AG04449 (cell line): Measurements from ENCODE around the gene MICAL3.
A peak's percentile ranks its signal among the peaks of the same experiment; 100 is the strongest.

Experiments
- CTCF ChIA-PET: fragments of 350-600 bp; formaldehyde crosslinking; extraction: SDS; loops from one replicate; lab custom pipeline; 2021; ENCODE audit warnings: antibody characterized with exemption; lab: Yijun Ruan, JAX
- POLR2A ChIA-PET: fragments of 400-600, 350-600 bp; formaldehyde crosslinking; extraction: SDS; loops from one replicate; lab custom pipeline; 2020; ENCODE audit warnings: antibody characterized with exemption, inconsistent platforms; lab: Yijun Ruan, JAX
- DNase-seq: peaks from one replicate; pipeline ENCODE4 v3.0.0-alpha.2; 2010; ENCODE audit warnings: low read depth, low spot score
- H3K4me3 ChIP-seq: 2 replicates; pipeline ENCODE4 v1.5.1; 2011; ENCODE audit warnings: low read depth, mild to moderate bottlenecking, control low read depth, low read length
- CTCF ChIP-seq: IDR thresholded peaks from one replicate; pipeline ENCODE4 v1.5.1; 2011; ENCODE audit warnings: mild to moderate bottlenecking, moderate library complexity, low read length, control low read depth, inconsistent platforms; ENCODE audit not compliant: insufficient read depth; ENCODE audit errors: missing control alignments

MICAL3 gene

DNA sequence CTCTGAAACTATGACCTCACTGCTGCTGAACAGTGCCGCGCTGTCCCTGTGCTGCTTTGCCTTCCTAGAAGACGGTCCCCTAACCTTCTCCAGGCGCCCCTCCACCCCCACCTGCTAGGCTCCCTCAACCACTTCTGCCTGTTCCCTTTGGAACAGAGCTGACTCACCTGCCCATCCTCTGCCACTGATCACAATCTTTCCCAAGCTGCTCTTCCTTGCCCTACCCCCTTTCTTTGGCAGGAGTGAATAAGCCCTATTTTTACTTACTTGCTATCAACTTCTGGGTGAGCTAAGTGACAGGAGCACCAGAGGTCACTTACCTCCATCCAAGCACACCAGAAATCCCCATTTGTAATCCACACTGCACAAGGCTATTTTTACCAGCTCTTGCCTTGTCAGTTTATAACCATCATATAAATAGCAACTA, 134.1 kb downstream of the MICAL3 start:
- no peak for DNase-seq
- H3K4me3 ChIP-seq, result no peak overlapping the region
- ChIA-PET POLR2A (no interaction called here), CTCF (interaction anchor here (0.8 to 7.2 kb wide), 8 partner anchors 10 to 332 kb away, joined by 3 to 59 read pairs (median 4); partner anchors contain the start of gene PEX26)
- TF ChIP-seq CTCF, result no peak

DNA sequence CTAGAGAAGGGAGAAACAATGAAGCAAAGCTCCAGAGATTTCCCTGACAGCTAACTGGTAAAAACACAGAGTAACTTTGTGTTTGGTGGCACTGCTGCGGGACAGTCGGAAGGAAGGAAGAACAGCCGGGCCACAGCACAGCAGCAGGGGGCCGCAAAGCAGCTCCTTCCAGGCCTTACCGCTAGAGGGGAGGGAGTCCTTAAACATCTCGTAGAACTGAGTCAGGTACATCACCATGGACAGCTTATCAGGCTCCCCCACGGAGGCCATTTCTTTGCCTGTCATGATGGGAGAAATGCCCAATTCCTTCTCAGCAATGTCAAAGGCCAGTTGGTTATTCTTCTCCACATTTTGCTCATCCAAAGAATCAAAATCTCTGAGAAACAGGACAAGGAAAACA, 135.5 kb downstream of the MICAL3 start:
- TF ChIP-seq CTCF, result peak; percentile 51
- ChIA-PET CTCF (interaction anchor here (0.8 to 7.2 kb wide), 11 partner anchors 9 to 190 kb away, joined by 3 to 59 read pairs (median 3); partner anchors contain the start of gene PEX26), POLR2A (no interaction called here)
- no peak for DNase-seq
- no peak overlapping the region for H3K4me3 ChIP-seq

- TF ChIP-seq CTCF, result no peak
- ChIA-PET CTCF (interaction anchor here (0.8 to 7.2 kb wide), 8 partner anchors 8 to 191 kb away, joined by 3 to 59 read pairs (median 3); partner anchors contain the start of gene PEX26), POLR2A (no interaction called here)
- H3K4me3 ChIP-seq, result no peak overlapping the region
- no peak for DNase-seq
These were observed 135.9 kb downstream of the MICAL3 start for GRCh38 chr22:17888439-17888838.

DNA sequence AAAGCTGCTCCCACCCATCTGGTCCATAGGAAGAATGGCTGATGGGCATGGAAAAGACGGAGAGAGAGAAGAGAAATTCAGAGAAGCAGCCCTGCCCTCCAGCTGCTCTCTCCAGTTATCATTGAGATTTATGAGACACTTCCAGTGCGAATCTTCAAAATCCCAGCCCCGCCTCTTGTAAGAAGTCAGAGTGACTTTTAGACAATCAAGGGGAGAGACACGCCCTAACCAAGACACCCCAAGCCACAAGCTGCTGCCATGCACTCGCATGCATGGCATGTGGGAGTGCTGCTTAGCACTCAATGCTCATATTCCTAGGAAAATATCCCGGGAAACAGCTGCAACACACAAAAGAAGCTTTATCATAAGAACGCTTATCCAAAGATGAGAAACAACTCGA, 139.5 kb downstream of the MICAL3 start:
- no peak for DNase-seq
- TF ChIP-seq CTCF, result no peak
- CTCF ChIA-PET, result interaction anchor here (1.1 to 1.8 kb wide), 4 partner anchors 12 to 192 kb away, joined by 3 to 8 read pairs (median 4); no protein-coding TSS in a partner anchor
- no peak overlapping the region for H3K4me3 ChIP-seq
- POLR2A ChIA-PET, result no interaction called here

DNA sequence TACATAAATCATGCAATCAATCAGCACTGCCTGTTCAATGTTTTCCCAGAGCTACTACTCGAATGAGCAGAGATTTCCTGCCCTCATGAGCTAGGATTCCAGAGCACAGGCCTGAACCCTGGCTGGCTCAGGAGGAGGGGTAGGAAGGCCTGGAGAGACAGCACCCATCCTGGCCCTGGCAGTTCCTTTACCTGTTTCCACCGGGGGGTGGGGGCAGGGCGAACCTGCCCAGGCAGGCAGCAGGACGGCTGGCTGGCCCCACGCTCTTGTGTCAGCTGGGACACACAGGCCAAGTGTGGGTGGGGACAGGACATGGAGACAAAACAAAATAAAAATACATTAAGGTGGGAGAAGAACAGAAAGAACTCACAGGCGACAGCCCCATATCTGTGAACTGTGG, 140.3 kb downstream of the MICAL3 start:
- TF ChIP-seq CTCF, result no peak
- CTCF ChIA-PET, result interaction anchor here (1.1 to 1.8 kb wide), 5 partner anchors 8 to 192 kb away, joined by 3 to 8 read pairs (median 4); no protein-coding TSS in a partner anchor
- POLR2A ChIA-PET, result no interaction called here
- DNase-seq, result no peak
- no peak overlapping the region for H3K4me3 ChIP-seq

- no peak for TF ChIP-seq CTCF
- DNase-seq, result no peak
- POLR2A ChIA-PET, result no interaction called here
- no peak overlapping the region for H3K4me3 ChIP-seq
- CTCF ChIA-PET, result interaction anchor here (1.1 to 1.8 kb wide), 3 partner anchors 9 to 193 kb away, joined by 3 to 5 read pairs (median 4); no protein-coding TSS in a partner anchor
These were observed 141.0 kb downstream of the MICAL3 start for GRCh38 chr22:17883356-17883755.
